Prostate gland (tissue), 2 donors: ENCODE measurements around the gene MAOA. TPM values are rescaled to one million over a fixed set of nuclear protein-coding genes. Genes with fewer than 3 reads are reported as not detected.

Experiments used
- DNase-seq: peaks from one replicate; pipeline ENCODE4 v3.0.0-alpha.2; 2019; ENCODE audit warnings: low spot score
- H3K27ac ChIP-seq, 2 donors: fragments of 200-600 bp; sonication (generic); 2 replicates each; pipeline ENCODE4 v1.5.1; 2017 to 2019
- H3K27me3 ChIP-seq: fragments of 200-600 bp; sonication (generic); replicated peaks from 2 replicates; pipeline ENCODE4 v1.5.1; 2019; ENCODE audit not compliant: insufficient read depth
- H3K36me3 ChIP-seq, 2 donors: fragments of 200-600 bp; sonication (generic); 1 replicate in 1 of 2; 2 replicates in 1 of 2; pipeline versions ENCODE4 v1.5.1 to v1.8.1; 2017 to 2019
- H3K4me1 ChIP-seq: fragments of 200-600 bp; sonication (generic); replicated peaks from 2 replicates; pipeline ENCODE4 v1.5.1; 2019
- H3K4me3 ChIP-seq, 2 donors: fragments of 200-600 bp; sonication (generic); 2 replicates each; pipeline ENCODE4 v1.5.1; 2017 to 2019
- H3K9me3 ChIP-seq: fragments of 200-600 bp; sonication (generic); 2 replicates; pipeline ENCODE4 v1.5.1; 2017
- POLR2A ChIP-seq: fragments of 450-650 bp; IDR thresholded peaks from one replicate; pipeline ENCODE4 v1.6.1; 2016; ENCODE audit warnings: antibody characterized with exemption, mild to moderate bottlenecking
- POLR2AphosphoS5 ChIP-seq: sonication (generic); formaldehyde crosslinking; IDR thresholded peaks from one replicate; pipeline ENCODE4 v1.6.1; 2017; ENCODE audit warnings: antibody characterized with exemption
- WGBS: methylation state at CpG from one replicate; pipeline ENCODE4 v1.1.5; 2018; 5-methylcytosine and 5-hydroxymethylcytosine counted together
- intact Hi-C: fragments of 100-400 bp; cut with DNase I; formaldehyde crosslinking; loops from one replicate; pipeline ENCODE4 v1.14.2; 2022
- total RNA-seq, 2 donors: library from RNA; depleted of rRNA; stranded (reverse); fragments of >200 nt; gene quantifications; one replicate each; pipeline ENCODE4 v1.1.0, GENCODE V29; 2016
- TF ChIP-seq, protein P1 (sequence below), 4 experiments: fragments of 200-600 bp in 2 of 4; fragments of 450-650 bp in 2 of 4; sonication (generic) in 2 of 4; IDR thresholded peaks; 1 replicate in 3 of 4; 2 replicates in 1 of 4; pipeline ENCODE4 v1.5.1; 2016 to 2019; ENCODE audit warnings: antibody characterized with exemption in 4 of 4, mild to moderate bottlenecking in 2 of 4, moderate library complexity in 2 of 4

Gene MAOA
- total RNA-seq, 2 donors from 2014 or later, result 70.7 to 230 TPM

DNA sequence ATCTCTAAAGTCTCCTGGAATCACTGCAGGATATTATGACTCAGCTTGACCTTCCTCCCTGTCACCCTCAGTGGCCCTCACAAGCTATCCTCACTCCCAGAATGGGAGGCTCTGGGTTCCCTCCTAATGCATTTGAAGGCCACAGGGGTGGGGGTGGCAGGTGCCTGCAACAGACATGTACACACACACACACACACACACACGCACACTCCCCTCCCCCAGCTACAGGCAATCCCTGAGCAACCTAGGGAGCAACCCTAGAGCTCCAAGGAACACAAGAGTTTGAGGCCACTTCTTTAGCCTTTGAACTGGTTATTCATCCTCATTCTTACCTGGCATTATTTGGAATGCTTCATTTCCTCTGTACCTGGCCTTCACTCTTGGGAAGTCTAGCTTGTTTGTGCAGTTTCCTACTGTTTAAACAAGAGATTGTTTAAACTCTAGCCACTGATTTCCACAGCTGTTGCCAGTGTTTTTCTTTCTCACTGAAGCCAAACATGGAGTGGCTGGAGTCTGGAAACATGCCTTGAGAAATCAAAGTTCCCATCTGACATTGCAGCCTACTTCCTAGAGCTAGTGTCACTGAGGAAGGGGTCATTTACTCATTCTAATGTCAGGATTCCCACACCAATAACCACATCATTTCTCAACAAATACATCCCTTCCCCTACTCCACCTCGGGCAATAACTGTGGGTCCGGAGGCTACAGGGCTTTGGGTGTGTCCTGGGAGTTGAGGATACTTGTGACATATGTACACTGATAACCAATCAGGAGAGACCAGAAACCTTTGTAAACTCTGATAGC lies 37.7 kb downstream of the MAOA start:
- peak; percentile 57 for DNase-seq
- 31% methylated on average over 3 of the region's 3 CpGs for WGBS
- Histone ChIP-seq H3K36me3 (no peaks in the 10 kb centered on the region), H3K27me3 (no peaks in the 10 kb centered on the region), H3K9me3 (no peaks in the 10 kb centered on the region), H3K27ac (peak overlapping the region; percentile 58 to 76), H3K4me1 (no peaks in the 10 kb centered on the region), H3K4me3 (no peak overlapping the region)
- intact Hi-C loops, result no loop called here
- TF ChIP-seq POLR2AphosphoS5, result peak; percentile 72
- TF ChIP-seq, protein P1, sequence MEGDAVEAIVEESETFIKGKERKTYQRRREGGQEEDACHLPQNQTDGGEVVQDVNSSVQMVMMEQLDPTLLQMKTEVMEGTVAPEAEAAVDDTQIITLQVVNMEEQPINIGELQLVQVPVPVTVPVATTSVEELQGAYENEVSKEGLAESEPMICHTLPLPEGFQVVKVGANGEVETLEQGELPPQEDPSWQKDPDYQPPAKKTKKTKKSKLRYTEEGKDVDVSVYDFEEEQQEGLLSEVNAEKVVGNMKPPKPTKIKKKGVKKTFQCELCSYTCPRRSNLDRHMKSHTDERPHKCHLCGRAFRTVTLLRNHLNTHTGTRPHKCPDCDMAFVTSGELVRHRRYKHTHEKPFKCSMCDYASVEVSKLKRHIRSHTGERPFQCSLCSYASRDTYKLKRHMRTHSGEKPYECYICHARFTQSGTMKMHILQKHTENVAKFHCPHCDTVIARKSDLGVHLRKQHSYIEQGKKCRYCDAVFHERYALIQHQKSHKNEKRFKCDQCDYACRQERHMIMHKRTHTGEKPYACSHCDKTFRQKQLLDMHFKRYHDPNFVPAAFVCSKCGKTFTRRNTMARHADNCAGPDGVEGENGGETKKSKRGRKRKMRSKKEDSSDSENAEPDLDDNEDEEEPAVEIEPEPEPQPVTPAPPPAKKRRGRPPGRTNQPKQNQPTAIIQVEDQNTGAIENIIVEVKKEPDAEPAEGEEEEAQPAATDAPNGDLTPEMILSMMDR (IDR thresholded peaks at IDR 0.05), result no peak

DNA sequence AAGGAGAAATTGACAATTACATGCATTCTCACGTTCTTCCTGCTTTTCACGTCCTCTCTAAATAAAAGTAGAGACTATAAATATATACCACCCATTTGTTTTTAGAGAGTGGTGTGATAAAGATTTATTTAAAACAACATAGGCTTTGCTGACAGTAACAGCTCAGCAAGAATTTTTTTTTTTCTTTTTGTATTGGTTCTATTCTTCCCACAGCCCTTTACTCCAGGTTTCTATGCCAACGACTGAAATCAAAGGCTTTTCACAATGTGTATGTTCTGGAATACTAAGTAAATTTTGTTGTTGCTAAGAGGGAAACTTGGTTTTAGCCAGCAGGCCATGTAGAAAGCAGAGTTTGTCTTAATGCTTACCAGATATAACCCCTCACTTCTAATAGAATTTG lies 43.4 kb downstream of the MAOA start:
- H3K27ac ChIP-seq, result no peak overlapping the region
- no peak overlapping the region for H3K4me3 ChIP-seq
- H3K36me3 ChIP-seq, result no peaks in the 10 kb centered on the region
- intact Hi-C loops, result no loop called here
- H3K27me3 ChIP-seq, result no peaks in the 10 kb centered on the region
- no peaks in the 10 kb centered on the region for H3K9me3 ChIP-seq
- TF ChIP-seq POLR2AphosphoS5, result no peak
- no peak for TF ChIP-seq POLR2A
- TF ChIP-seq, protein P1 (IDR thresholded peaks at IDR 0.05), result no peak
- DNase-seq, result no peak
- WGBS, result 77% methylated on average over 3 of the region's 3 CpGs
- H3K4me1 ChIP-seq, result no peaks in the 10 kb centered on the region

DNA sequence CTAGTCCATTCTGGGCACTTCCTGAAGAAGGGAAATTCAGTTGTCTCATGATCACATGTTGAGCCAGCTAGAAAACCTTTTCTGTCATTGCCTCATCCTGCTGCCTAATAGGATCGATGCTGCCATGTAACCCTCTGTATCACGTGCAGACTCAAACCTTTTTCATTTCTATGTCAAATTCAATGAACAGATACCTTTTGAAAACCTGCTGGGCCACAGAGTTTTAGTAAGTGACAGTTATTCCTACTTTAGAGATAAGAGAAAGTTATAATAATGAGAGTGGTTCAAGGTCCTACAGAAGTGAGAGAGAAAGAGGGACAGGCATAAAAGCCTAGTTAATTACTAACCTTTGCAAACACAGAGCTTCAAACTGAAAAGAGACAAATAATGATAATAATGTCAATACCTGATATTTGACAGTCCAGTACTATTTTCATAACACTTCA lies 46.0 kb downstream of the MAOA start:
- Histone ChIP-seq H3K9me3 (no peaks in the 10 kb centered on the region), H3K27ac (peak overlapping the region; percentile 35 to 42), H3K27me3 (no peaks in the 10 kb centered on the region), H3K36me3 (no peaks in the 10 kb centered on the region), H3K4me1 (no peaks in the 10 kb centered on the region), H3K4me3 (no peak overlapping the region)
- no peak for TF ChIP-seq POLR2AphosphoS5
- TF ChIP-seq, protein P1 (IDR thresholded peaks at IDR 0.05), result no peak
- no peak for TF ChIP-seq POLR2A
- WGBS, result 56% methylated on average over 2 of the region's 2 CpGs
- DNase-seq, result no peak
- intact Hi-C loops, result loop anchor here (5.0 kb wide), 1 partner anchor 40 kb away; no protein-coding TSS in a partner anchor

DNA sequence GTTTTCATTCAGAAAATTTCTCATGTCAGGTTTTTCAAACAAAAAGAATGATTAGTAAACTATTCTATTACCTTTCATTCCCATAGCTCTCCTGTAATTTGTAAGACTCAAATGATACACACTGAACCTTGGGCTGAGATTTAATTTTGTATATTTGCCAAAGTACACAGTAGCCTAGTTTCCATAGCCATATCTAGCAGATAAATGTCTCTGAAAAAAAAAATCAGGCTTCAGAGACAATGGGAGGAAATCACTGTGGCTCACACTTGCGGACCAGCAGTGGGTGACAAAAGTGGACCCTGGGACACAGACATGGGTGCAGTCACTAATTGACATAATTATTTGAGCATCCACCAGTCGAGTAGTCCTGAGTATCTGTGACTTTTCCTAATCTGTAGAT lies 46.6 kb downstream of the MAOA start:
- no peaks in the 10 kb centered on the region for H3K27me3 ChIP-seq
- DNase-seq, result no peak
- 33% methylated on average over 2 of the region's 2 CpGs for WGBS
- no peaks in the 10 kb centered on the region for H3K9me3 ChIP-seq
- H3K4me3 ChIP-seq, result no peak overlapping the region
- intact Hi-C loops, result loop anchor here (5.0 kb wide), 1 partner anchor 40 kb away; no protein-coding TSS in a partner anchor
- H3K27ac ChIP-seq, result peak overlapping the region; percentile 35 to 42
- H3K36me3 ChIP-seq, result no peaks in the 10 kb centered on the region
- TF ChIP-seq, protein P1 (IDR thresholded peaks at IDR 0.05), result no peak
- TF ChIP-seq POLR2A (no peak), POLR2AphosphoS5 (no peak)
- no peaks in the 10 kb centered on the region for H3K4me1 ChIP-seq
